SK-N-SH (cell line): ENCODE data around the gene STK4. TPM values are rescaled to one million over a fixed set of nuclear protein-coding genes. Genes with fewer than 3 reads are reported as not detected.

Experiments used
- CTCF ChIA-PET: fragments of 300-600, 350-600 bp; formaldehyde crosslinking; extraction: SDS; loops from one replicate; lab custom pipeline; 2021; lab: Yijun Ruan, JAX
- POLR2A ChIA-PET: fragments of 350-600 bp; sonication (Branson Sonifier 250); formaldehyde crosslinking; extraction: SDS; loops from one replicate; lab custom pipeline; 2020; ENCODE audit warnings: antibody characterized with exemption, inconsistent platforms; lab: Yijun Ruan, JAX
- DNase-seq: peaks from one replicate; pipeline ENCODE4 v3.0.0; 2012
- H2AFZ ChIP-seq: fragments of 200-600 bp; sonication (generic); 2 replicates; pipeline ENCODE4 v1.8.1; 2016; ENCODE audit warnings: antibody characterized with exemption, mild to moderate bottlenecking, low read depth
- H3F3A ChIP-seq: fragments of 200-600 bp; sonication (generic); replicated peaks from 2 replicates; pipeline ENCODE3; 2016; ENCODE audit warnings: antibody characterized with exemption, mild to moderate bottlenecking; ENCODE audit not compliant: insufficient read depth
- H3K27ac ChIP-seq, 2 experiments: fragments of 200-500 bp in 1 of 2; fragments of 200-600 bp in 1 of 2; sonication (Bioruptor generic) in 1 of 2; sonication (generic), shearing (Covaris generic) in 1 of 2; 2 replicates each; pipeline versions ENCODE4 v1.5.1 to v1.6.1; 2014 to 2016; ENCODE audit warnings: low read depth in 2 of 2, inconsistent platforms in 1 of 2, low read length in 1 of 2, mild to moderate bottlenecking in 1 of 2, mixed read lengths in 1 of 2
- H3K27me3 ChIP-seq: fragments of 200-600 bp; sonication (generic), shearing (Covaris generic); 2 replicates; pipeline ENCODE4 v1.6.1; 2016; ENCODE audit warnings: mixed run types; ENCODE audit not compliant: insufficient read depth
- H3K36me3 ChIP-seq, 2 experiments: fragments of 200-500 bp in 1 of 2; fragments of 200-600 bp in 1 of 2; sonication (Bioruptor generic) in 1 of 2; sonication (generic) in 1 of 2; replicated peaks in 1 of 2; 2 replicates each; pipeline versions ENCODE3 to v1.5.1; 2014 to 2016; ENCODE audit warnings: low read length in 1 of 2, mild to moderate bottlenecking in 1 of 2; ENCODE audit not compliant: insufficient read depth in 2 of 2, control insufficient read depth in 1 of 2
- H3K4me1 ChIP-seq, 2 experiments: fragments of 200-500 bp in 1 of 2; fragments of 200-600 bp in 1 of 2; sonication (Bioruptor generic) in 1 of 2; sonication (generic), shearing (Covaris generic) in 1 of 2; 2 replicates each; pipeline versions ENCODE4 v1.5.1 to v1.6.1; 2014 to 2016; ENCODE audit warnings: low read depth in 1 of 2, low read length in 1 of 2, mixed run types in 1 of 2; ENCODE audit not compliant: insufficient read depth in 2 of 2, control insufficient read depth in 1 of 2
- H3K4me2 ChIP-seq: fragments of 200-600 bp; sonication (generic), shearing (Covaris generic); 2 replicates; pipeline ENCODE4 v1.6.1; 2017; ENCODE audit warnings: mixed run types
- H3K4me3 ChIP-seq, 2 experiments: fragments of 200-500 bp in 1 of 2; fragments of 200-600 bp in 1 of 2; sonication (Bioruptor generic) in 1 of 2; sonication (generic), shearing (Covaris generic) in 1 of 2; 2 replicates each; pipeline versions ENCODE4 v1.5.1 to v1.8.1; 2014 to 2016; ENCODE audit warnings: low read depth in 2 of 2, inconsistent platforms in 1 of 2, low read length in 1 of 2, mild to moderate bottlenecking in 1 of 2, mixed read lengths in 1 of 2, moderate library complexity in 1 of 2
- H3K79me2 ChIP-seq: fragments of 200-600 bp; sonication (generic); 2 replicates; pipeline ENCODE4 v1.8.1; 2017; ENCODE audit warnings: mild to moderate bottlenecking; ENCODE audit not compliant: insufficient read depth
- H3K9ac ChIP-seq: fragments of 200-600 bp; sonication (generic); 2 replicates; pipeline ENCODE4 v1.6.1; 2017; ENCODE audit warnings: mixed run types
- H3K9me2 ChIP-seq: fragments of 200-600 bp; sonication (generic); 2 replicates; pipeline ENCODE4 v1.6.1; 2017; ENCODE audit warnings: mixed run types
- H3K9me3 ChIP-seq: fragments of 200-600 bp; sonication (generic); 2 replicates; pipeline ENCODE4 v1.6.1; 2017; ENCODE audit warnings: mixed run types, mild to moderate bottlenecking, moderate library complexity
- H4K20me1 ChIP-seq: fragments of 200-600 bp; sonication (generic); 2 replicates; pipeline ENCODE4 v1.6.1; 2017; ENCODE audit warnings: mild to moderate bottlenecking, mixed run types; ENCODE audit not compliant: insufficient read depth
- CHD2 ChIP-seq: fragments of 150-350 bp; IDR thresholded peaks from 2 replicates; pipeline ENCODE4 v1.6.1; 2018; ENCODE audit warnings: low read length; ENCODE audit not compliant: partially characterized antibody
- EZH2phosphoT487 ChIP-seq: fragments of 200-600 bp; sonication (generic); IDR thresholded peaks from 2 replicates; pipeline ENCODE4 v1.6.1; 2017; ENCODE audit warnings: low read depth, mixed run types, mild to moderate bottlenecking, antibody characterized with exemption, moderate library complexity, borderline replicate concordance
- FOSL2 ChIP-seq: IDR thresholded peaks from 2 replicates; pipeline ENCODE4 v1.4.0; 2012; ENCODE audit warnings: low read depth, mild to moderate bottlenecking, moderate library complexity, borderline replicate concordance
- FOXM1 ChIP-seq: IDR thresholded peaks from 2 replicates; pipeline ENCODE4 v1.4.0; 2012; ENCODE audit warnings: low read depth, mild to moderate bottlenecking
- JUND ChIP-seq: IDR thresholded peaks from 2 replicates; pipeline ENCODE4 v1.4.0; 2012
- RAD21 ChIP-seq: IDR thresholded peaks from 2 replicates; pipeline ENCODE4 v1.6.1; 2012; ENCODE audit warnings: mild to moderate bottlenecking, low read length
- RCOR1 ChIP-seq: fragments of 150-350 bp; IDR thresholded peaks from 2 replicates; pipeline ENCODE4 v1.6.1; 2017; ENCODE audit warnings: antibody characterized with exemption, low read length
- REST ChIP-seq: IDR thresholded peaks from 2 replicates; pipeline ENCODE4 v1.6.1; 2012; ENCODE audit warnings: mild to moderate bottlenecking, low read depth, low read length, moderate library complexity
- TAF1 ChIP-seq: IDR thresholded peaks from 2 replicates; pipeline ENCODE4 v1.6.1; 2012; ENCODE audit warnings: low read depth, mild to moderate bottlenecking, low read length, moderate library complexity, borderline replicate concordance
- YY1 ChIP-seq: IDR thresholded peaks from 2 replicates; pipeline ENCODE4 v1.4.0; 2012; ENCODE audit warnings: low read depth, mild to moderate bottlenecking
- WGBS: methylation state at CpG from one replicate; pipeline ENCODE4 v1.1.6; 2017; ENCODE audit warnings: low lambda C conversion rate; 5-methylcytosine and 5-hydroxymethylcytosine counted together
- polyA plus RNA-seq, 3 experiments: library from polyadenylated mRNA; depleted of rRNA; stranded (reverse); fragments of >200 nt; gene quantifications; 2 replicates each; pipeline ENCODE4 v1.2.3, GENCODE V29; 2012
- TF ChIP-seq, protein P1 (sequence below): IDR thresholded peaks from 2 replicates; pipeline ENCODE4 v1.4.0; 2012; ENCODE audit warnings: low read depth
- TF ChIP-seq, protein P2 (sequence below): IDR thresholded peaks from 2 replicates; pipeline ENCODE4 v1.4.0; 2012; ENCODE audit warnings: low read depth, borderline replicate concordance
- TF ChIP-seq, protein P3 (sequence below): fragments of 150-350 bp; IDR thresholded peaks from 2 replicates; pipeline ENCODE4 v1.6.1; 2017; ENCODE audit warnings: antibody characterized with exemption, low read length, low read depth, borderline replicate concordance

STK4 gene
- polyA plus RNA-seq, 1 of the 3 experiments (the other 2 are of a cell fraction): 11.4 TPM

- no peak overlapping the region for H2AFZ ChIP-seq
- peaks cover 0 to 14% of the 10 kb centered on the region in 2 experiments; a peak in 2 of 4 replicates for H3K4me1 ChIP-seq
- no peaks in the 10 kb centered on the region for H3K9me3 ChIP-seq
- WGBS: 90% methylated on average over 4 of the region's 4 CpGs
- no peaks in the 10 kb centered on the region for H3K27me3 ChIP-seq
- no peak overlapping the region for H3K4me3 ChIP-seq
- POLR2A ChIA-PET: interaction anchor here (0.9 kb wide), 1 partner anchor 15 kb away, joined by 3 read pairs; no protein-coding TSS in a partner anchor
- DNase-seq: no peak
- H3K27ac ChIP-seq: peak overlapping the region in 1 of 2 experiments; percentile 66; a peak in 2 of 4 replicates
- H3K9ac ChIP-seq: 0 out of 2 replicates have a peak overlapping the region, but pooled peaks have one; percentile 10
- peaks cover 15% of the 10 kb centered on the region; the same call in 1 of the 2 replicates for H3K79me2 ChIP-seq
- H4K20me1 ChIP-seq: no peaks in the 10 kb centered on the region
- no peaks in the 10 kb centered on the region for H3K9me2 ChIP-seq
- H3F3A ChIP-seq: peaks cover 17% of the 10 kb centered on the region
- TF ChIP-seq, protein P1, sequence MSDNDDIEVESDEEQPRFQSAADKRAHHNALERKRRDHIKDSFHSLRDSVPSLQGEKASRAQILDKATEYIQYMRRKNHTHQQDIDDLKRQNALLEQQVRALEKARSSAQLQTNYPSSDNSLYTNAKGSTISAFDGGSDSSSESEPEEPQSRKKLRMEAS: no peak
- TF ChIP-seq RAD21 (no peak), JUND (no peak), FOXM1 (no peak), EZH2phosphoT487 (no peak), TAF1 (no peak), CHD2 (no peak), RCOR1 (no peak), FOSL2 (no peak), REST (no peak), YY1 (no peak)
- TF ChIP-seq, protein P2, sequence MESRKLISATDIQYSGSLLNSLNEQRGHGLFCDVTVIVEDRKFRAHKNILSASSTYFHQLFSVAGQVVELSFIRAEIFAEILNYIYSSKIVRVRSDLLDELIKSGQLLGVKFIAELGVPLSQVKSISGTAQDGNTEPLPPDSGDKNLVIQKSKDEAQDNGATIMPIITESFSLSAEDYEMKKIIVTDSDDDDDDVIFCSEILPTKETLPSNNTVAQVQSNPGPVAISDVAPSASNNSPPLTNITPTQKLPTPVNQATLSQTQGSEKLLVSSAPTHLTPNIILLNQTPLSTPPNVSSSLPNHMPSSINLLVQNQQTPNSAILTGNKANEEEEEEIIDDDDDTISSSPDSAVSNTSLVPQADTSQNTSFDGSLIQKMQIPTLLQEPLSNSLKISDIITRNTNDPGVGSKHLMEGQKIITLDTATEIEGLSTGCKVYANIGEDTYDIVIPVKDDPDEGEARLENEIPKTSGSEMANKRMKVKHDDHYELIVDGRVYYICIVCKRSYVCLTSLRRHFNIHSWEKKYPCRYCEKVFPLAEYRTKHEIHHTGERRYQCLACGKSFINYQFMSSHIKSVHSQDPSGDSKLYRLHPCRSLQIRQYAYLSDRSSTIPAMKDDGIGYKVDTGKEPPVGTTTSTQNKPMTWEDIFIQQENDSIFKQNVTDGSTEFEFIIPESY: no peak
- TF ChIP-seq, protein P3, sequence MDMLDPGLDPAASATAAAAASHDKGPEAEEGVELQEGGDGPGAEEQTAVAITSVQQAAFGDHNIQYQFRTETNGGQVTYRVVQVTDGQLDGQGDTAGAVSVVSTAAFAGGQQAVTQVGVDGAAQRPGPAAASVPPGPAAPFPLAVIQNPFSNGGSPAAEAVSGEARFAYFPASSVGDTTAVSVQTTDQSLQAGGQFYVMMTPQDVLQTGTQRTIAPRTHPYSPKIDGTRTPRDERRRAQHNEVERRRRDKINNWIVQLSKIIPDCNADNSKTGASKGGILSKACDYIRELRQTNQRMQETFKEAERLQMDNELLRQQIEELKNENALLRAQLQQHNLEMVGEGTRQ: no peak
- CTCF ChIA-PET: interaction anchor here (0.6 to 1.5 kb wide), 5 partner anchors 12 to 230 kb away, joined by 3 to 8 read pairs (median 5); no protein-coding TSS in a partner anchor
- no peak overlapping the region for H3K4me2 ChIP-seq
- peaks cover 6 to 8% of the 10 kb centered on the region in 2 experiments for H3K36me3 ChIP-seq
Measured at GRCh38 chr20:45060294-45060693, 94.0 kb downstream of the STK4 start.
